Measurements from ENCODE around the gene SUCNR1.

- TF ChIP-seq CTCF (IDR thresholded peaks at IDR 0.05) (no peak), POLR2A (IDR thresholded peaks at IDR 0.05) (no peak), POLR2AphosphoS5 (IDR thresholded peaks at IDR 0.05) (no peak), EP300 (IDR thresholded peaks at IDR 0.05) (no peak)
Observed at GRCh38 chr3:151900460-151900859, 27.0 kb downstream of the SUCNR1 start.
